Endodermal cell (in vitro differentiated cells): ENCODE measurements around the gene MICU1. TPM values are rescaled to one million over a fixed set of nuclear protein-coding genes. Genes with fewer than 3 reads are reported as not detected.

Experiments used
- DNase-seq: peaks from one replicate; pipeline ENCODE4 v3.0.0-alpha.2; 2017
- H3K27ac ChIP-seq: 2 replicates; pipeline ENCODE4 v1.5.1; 2013; ENCODE audit warnings: mild to moderate bottlenecking, low read depth, low read length, moderate library complexity
- H3K27me3 ChIP-seq: 2 replicates; pipeline ENCODE4 v1.6.1; 2013; ENCODE audit warnings: mild to moderate bottlenecking, low read length, moderate library complexity; ENCODE audit not compliant: insufficient read depth, control insufficient read depth, poor library complexity, severe bottlenecking
- H3K36me3 ChIP-seq: 2 replicates; pipeline ENCODE4 v1.7.0; 2013; ENCODE audit warnings: mild to moderate bottlenecking, low read length, moderate library complexity; ENCODE audit not compliant: control insufficient read depth, insufficient read depth
- H3K4me1 ChIP-seq: one replicate; pipeline ENCODE4 v1.7.0; 2013; ENCODE audit warnings: low read length; ENCODE audit not compliant: control insufficient read depth, insufficient read depth
- H3K4me3 ChIP-seq: 2 replicates; pipeline ENCODE4 v1.5.1; 2013; ENCODE audit warnings: mild to moderate bottlenecking, low read length, moderate library complexity
- H3K9ac ChIP-seq: 2 replicates; pipeline ENCODE4 v1.6.1; 2013; ENCODE audit warnings: mild to moderate bottlenecking, low read length, moderate library complexity; ENCODE audit not compliant: poor library complexity, severe bottlenecking; ENCODE audit errors: extremely low read depth
- H3K9me3 ChIP-seq: 2 replicates; pipeline ENCODE4 v1.6.1; 2013; ENCODE audit warnings: mild to moderate bottlenecking, low read length, moderate library complexity; ENCODE audit not compliant: control insufficient read depth
- H3K27ac Mint-ChIP-seq: 2 replicates; pipeline ENCODE4 v1.8.0; 2020; ENCODE audit warnings: mixed read lengths
- H3K27me3 Mint-ChIP-seq: 2 replicates; pipeline ENCODE4 v1.8.0; 2021; ENCODE audit warnings: mild to moderate bottlenecking, mixed read lengths; ENCODE audit not compliant: insufficient read depth
- H3K36me3 Mint-ChIP-seq: 2 replicates; pipeline ENCODE4 v1.8.0; 2020; ENCODE audit warnings: low read depth, mixed read lengths
- H3K4me1 Mint-ChIP-seq: 2 replicates; pipeline ENCODE4 v1.8.0; 2020; ENCODE audit warnings: mixed read lengths
- H3K4me3 Mint-ChIP-seq: 2 replicates; pipeline ENCODE4 v1.8.0; 2020; ENCODE audit warnings: mild to moderate bottlenecking, moderate library complexity, mixed read lengths
- H3K9me3 Mint-ChIP-seq: 2 replicates; pipeline ENCODE4 v1.8.0; 2020; ENCODE audit warnings: mild to moderate bottlenecking, mixed read lengths
- WGBS, 2 experiments: methylation state at CpG; one replicate each; pipeline versions ENCODE4 v1.1.5 to v1.1.7; 2013; ENCODE audit warnings: missing lambda C conversion rate in 2 of 2, mixed read lengths in 1 of 2; ENCODE audit not compliant: insufficient coverage in 1 of 2, insufficient read length in 1 of 2; 5-methylcytosine and 5-hydroxymethylcytosine counted together
- total RNA-seq, 2 donors: library from RNA; stranded (reverse); fragmentation: NEBNext Ultra II Directional in 1 of 2; extraction: Animal tissue kit (Norgen Biotek cat#: 25700) in 1 of 2; gene quantifications; 2 replicates in 1 of 2; 3 replicates in 1 of 2; pipeline ENCODE4 v1.2.1, GENCODE V29; 2021
- TF ChIP-seq, protein P1 (sequence below): fragments of 200-600 bp; sonication (generic); conservative IDR thresholded peaks from 2 replicates; pipeline ENCODE4 v1.5.0; 2021; ENCODE audit warnings: antibody characterized with exemption, mild to moderate bottlenecking

MICU1 gene
- total RNA-seq, 2 donors from 2014 or later = 41.9 to 54.9 TPM

DNA sequence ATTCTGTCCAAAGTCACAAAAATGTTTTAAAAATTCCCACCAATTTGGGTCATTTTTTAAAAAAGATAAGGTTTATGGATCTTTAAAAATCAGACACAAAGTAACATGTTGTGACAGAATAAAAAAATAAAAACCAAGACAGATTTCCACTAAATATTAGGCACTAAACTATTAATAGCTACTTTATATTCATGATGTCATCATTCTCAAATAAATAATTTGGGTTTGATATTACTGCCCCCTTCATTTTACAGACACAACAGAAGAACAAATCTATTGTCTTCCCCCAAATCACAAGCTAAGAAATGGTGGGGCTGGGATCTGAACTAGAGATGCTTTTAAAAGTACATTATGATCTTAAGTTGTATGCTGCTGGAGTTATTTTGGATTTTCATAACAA lies 119.4 kb downstream of the MICU1 start:
- no peaks in the 10 kb centered on the region for H3K27me3 Mint-ChIP-seq
- H3K4me3 Mint-ChIP-seq = no peak overlapping the region
- Histone ChIP-seq H3K4me3 (no peak overlapping the region), H3K4me1 (no peaks in the 10 kb centered on the region), H3K27ac (no peak overlapping the region), H3K27me3 (no peaks in the 10 kb centered on the region), H3K36me3 (peaks cover 5% of the 10 kb centered on the region), H3K9ac (no peak overlapping the region), H3K9me3 (peaks cover 18% of the 10 kb centered on the region)
- TF ChIP-seq, protein P1, sequence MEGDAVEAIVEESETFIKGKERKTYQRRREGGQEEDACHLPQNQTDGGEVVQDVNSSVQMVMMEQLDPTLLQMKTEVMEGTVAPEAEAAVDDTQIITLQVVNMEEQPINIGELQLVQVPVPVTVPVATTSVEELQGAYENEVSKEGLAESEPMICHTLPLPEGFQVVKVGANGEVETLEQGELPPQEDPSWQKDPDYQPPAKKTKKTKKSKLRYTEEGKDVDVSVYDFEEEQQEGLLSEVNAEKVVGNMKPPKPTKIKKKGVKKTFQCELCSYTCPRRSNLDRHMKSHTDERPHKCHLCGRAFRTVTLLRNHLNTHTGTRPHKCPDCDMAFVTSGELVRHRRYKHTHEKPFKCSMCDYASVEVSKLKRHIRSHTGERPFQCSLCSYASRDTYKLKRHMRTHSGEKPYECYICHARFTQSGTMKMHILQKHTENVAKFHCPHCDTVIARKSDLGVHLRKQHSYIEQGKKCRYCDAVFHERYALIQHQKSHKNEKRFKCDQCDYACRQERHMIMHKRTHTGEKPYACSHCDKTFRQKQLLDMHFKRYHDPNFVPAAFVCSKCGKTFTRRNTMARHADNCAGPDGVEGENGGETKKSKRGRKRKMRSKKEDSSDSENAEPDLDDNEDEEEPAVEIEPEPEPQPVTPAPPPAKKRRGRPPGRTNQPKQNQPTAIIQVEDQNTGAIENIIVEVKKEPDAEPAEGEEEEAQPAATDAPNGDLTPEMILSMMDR = no peak
- no peaks in the 10 kb centered on the region for H3K4me1 Mint-ChIP-seq
- DNase-seq = no peak
- H3K27ac Mint-ChIP-seq = no peak overlapping the region
- H3K36me3 Mint-ChIP-seq = peaks cover 28% of the 10 kb centered on the region
- H3K9me3 Mint-ChIP-seq = peaks cover 21% of the 10 kb centered on the region

DNA sequence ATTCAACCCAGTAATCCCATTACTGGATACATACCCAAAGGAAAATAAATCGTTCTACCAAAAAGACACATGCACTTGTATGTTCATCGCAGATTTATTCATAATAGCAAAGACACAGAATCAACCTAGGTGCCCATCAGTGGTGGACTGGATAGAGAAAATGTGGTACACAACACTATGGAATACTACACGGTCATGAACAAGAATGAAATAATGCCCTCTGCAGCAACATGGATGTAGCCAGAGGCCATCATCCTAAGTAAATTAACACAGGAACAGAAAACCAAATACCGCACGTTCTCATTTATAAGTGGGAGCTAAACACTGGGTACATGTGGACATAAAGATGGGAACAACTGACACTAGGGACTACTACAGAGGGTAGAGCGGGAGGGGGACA lies 120.4 kb downstream of the MICU1 start:
- no peak overlapping the region for H3K9ac ChIP-seq
- WGBS, 2 experiments = 93 to 97% methylated on average over 5 to 6 of the region's 6 CpGs
- no peak for DNase-seq
- H3K9me3 Mint-ChIP-seq = peaks cover 21% of the 10 kb centered on the region
- H3K36me3 Mint-ChIP-seq = peaks cover 28% of the 10 kb centered on the region
- H3K4me3 Mint-ChIP-seq = no peak overlapping the region
- H3K4me3 ChIP-seq = no peak overlapping the region
- no peak overlapping the region for H3K27ac ChIP-seq
- H3K36me3 ChIP-seq = peaks cover 5% of the 10 kb centered on the region
- H3K9me3 ChIP-seq = peaks cover 18% of the 10 kb centered on the region
- H3K27me3 Mint-ChIP-seq = no peaks in the 10 kb centered on the region
- H3K27me3 ChIP-seq = no peaks in the 10 kb centered on the region
- no peak overlapping the region for H3K27ac Mint-ChIP-seq
- H3K4me1 Mint-ChIP-seq = no peaks in the 10 kb centered on the region
- TF ChIP-seq, protein P1 = no peak
- H3K4me1 ChIP-seq = no peaks in the 10 kb centered on the region

DNA sequence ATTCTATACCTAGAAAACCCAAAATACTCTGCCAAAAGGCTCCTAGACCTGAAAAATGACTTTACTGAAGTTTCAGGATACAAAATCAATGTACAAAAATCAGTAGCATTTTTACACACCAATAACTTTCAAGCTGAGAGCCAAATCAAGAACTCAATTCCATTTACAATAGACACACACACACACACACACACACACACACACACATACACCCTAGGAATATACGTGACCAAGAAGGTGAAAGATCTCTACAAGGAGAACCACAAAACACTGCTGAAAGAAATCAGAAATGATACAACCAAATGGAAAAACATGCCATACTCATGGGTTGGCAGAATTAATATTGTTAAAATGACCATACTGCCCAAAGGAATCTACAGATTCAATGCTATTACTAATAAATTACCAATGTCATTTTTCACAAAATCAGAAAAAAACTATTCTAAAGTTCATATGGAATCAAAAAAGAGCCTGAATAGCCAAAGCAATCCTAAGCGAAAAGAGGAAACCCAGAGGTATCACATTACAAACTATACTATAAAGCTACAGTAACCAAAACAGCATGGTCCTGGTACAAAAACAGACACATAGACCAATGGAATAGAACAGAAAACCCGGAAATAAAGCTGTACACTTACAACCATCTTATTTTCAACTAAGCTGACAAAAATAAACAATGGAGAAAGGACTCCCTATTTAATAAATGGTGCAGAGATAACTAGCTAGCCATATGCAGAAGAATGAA lies 122.0 kb downstream of the MICU1 start:
- Mint-ChIP-seq H3K9me3 (peaks cover 21% of the 10 kb centered on the region), H3K36me3 (peaks cover 28% of the 10 kb centered on the region), H3K4me1 (no peaks in the 10 kb centered on the region), H3K4me3 (no peak overlapping the region), H3K27ac (no peak overlapping the region), H3K27me3 (no peaks in the 10 kb centered on the region)
- no peaks in the 10 kb centered on the region for H3K4me1 ChIP-seq
- no peaks in the 10 kb centered on the region for H3K27me3 ChIP-seq
- H3K27ac ChIP-seq = no peak overlapping the region
- no peak overlapping the region for H3K4me3 ChIP-seq
- H3K9me3 ChIP-seq = peaks cover 18% of the 10 kb centered on the region
- peaks cover 5% of the 10 kb centered on the region for H3K36me3 ChIP-seq
- 97 to 100% methylated on average over 1 to 3 of the region's 3 CpGs for WGBS, 2 experiments
- TF ChIP-seq, protein P1 = no peak
- no peak overlapping the region for H3K9ac ChIP-seq
- no peak for DNase-seq
